Hepatocyte (in vitro differentiated cells): ENCODE measurements around the gene GRXCR1.

Source experiments
- CTCF ChIP-seq: fragments of 200-600 bp; sonication (generic); IDR thresholded peaks from 2 replicates; pipeline ENCODE4 v1.5.1; 2016; ENCODE audit warnings: antibody characterized with exemption, mild to moderate bottlenecking; ENCODE audit not compliant: poor library complexity
- EZH2phosphoT487 ChIP-seq: fragments of 200-600 bp; sonication (generic); IDR thresholded peaks from one replicate; pipeline ENCODE4 v1.6.1; 2018; ENCODE audit warnings: antibody characterized with exemption, mild to moderate bottlenecking, low read depth, moderate library complexity; ENCODE audit not compliant: unreplicated experiment, severe bottlenecking

- TF ChIP-seq EZH2phosphoT487 (no peak), CTCF (no peak)
These were observed 13.1 kb downstream of the GRXCR1 start for GRCh38 chr4:42905591-42905990.
